HEK293 (cell line): Measurements from ENCODE around the gene NPR3.

Experiments
- CTCF ChIA-PET: fragments of 350-600 bp; formaldehyde crosslinking; extraction: SDS; loops from one replicate; lab custom pipeline; 2021; ENCODE audit warnings: antibody characterized with exemption; lab: Yijun Ruan, JAX
- POLR2A ChIA-PET: fragments of 300-600 bp; formaldehyde crosslinking; extraction: SDS; loops from one replicate; lab custom pipeline; 2020; ENCODE audit warnings: antibody characterized with exemption, inconsistent platforms; lab: Yijun Ruan, JAX
- H3K27ac ChIP-seq: fragments of 200-500 bp; sonication (Bioruptor generic); 2 replicates; pipeline ENCODE4 v1.5.1; 2014; ENCODE audit warnings: low read depth, low read length, control low read depth, inconsistent platforms; ENCODE audit errors: extremely low read depth
- H3K36me3 ChIP-seq, 2 experiments: fragments of 200-500 bp in 1 of 2; sonication (Bioruptor generic) in 1 of 2; 1 replicate in 1 of 2; 2 replicates in 1 of 2; pipeline ENCODE4 v1.5.1; 2014 to 2017; ENCODE audit warnings: inconsistent platforms in 2 of 2, low read length in 2 of 2; ENCODE audit not compliant: control insufficient read depth in 2 of 2, insufficient read depth in 1 of 2
- H3K4me1 ChIP-seq: fragments of 200-500 bp; sonication (Bioruptor generic); 2 replicates; pipeline ENCODE4 v1.5.1; 2014; ENCODE audit warnings: mild to moderate bottlenecking, low read length, inconsistent platforms; ENCODE audit not compliant: control insufficient read depth, insufficient read depth
- H3K4me3 ChIP-seq: 2 replicates; pipeline ENCODE4 v1.5.1; 2011; ENCODE audit warnings: low read depth, mild to moderate bottlenecking, control low read depth, low read length, moderate library complexity
- H3K9me3 ChIP-seq: fragments of 200-500 bp; sonication (Bioruptor generic); 2 replicates; pipeline ENCODE4 v1.5.1; 2014; ENCODE audit warnings: low read depth, low read length, inconsistent platforms; ENCODE audit not compliant: control insufficient read depth, insufficient read depth
- HOXA7 ChIP-seq: sonication (generic); formaldehyde crosslinking; IDR thresholded peaks from 2 replicates; pipeline ENCODE4 v1.8.1; 2022; ENCODE audit warnings: missing genetic modification reagents, borderline replicate concordance
- OVOL3 ChIP-seq: fragments of 450-650 bp; formaldehyde crosslinking; IDR thresholded peaks from 2 replicates; pipeline ENCODE4 v1.5.1; 2016; ENCODE audit warnings: missing biosample characterization, missing genetic modification characterization
- SP2 ChIP-seq: fragments of 450-650 bp; formaldehyde crosslinking; IDR thresholded peaks from 2 replicates; pipeline ENCODE4 v1.5.1; 2016; ENCODE audit warnings: missing biosample characterization, missing genetic modification characterization
- ZBTB17 ChIP-seq: fragments of 450-650 bp; formaldehyde crosslinking; IDR thresholded peaks from 2 replicates; pipeline ENCODE4 v1.5.1; 2016; ENCODE audit warnings: missing biosample characterization, missing genetic modification characterization
- ZBTB20 ChIP-seq: fragments of 450-650 bp; formaldehyde crosslinking; IDR thresholded peaks from 2 replicates; pipeline ENCODE4 v1.5.1; 2016; ENCODE audit warnings: missing biosample characterization, missing genetic modification characterization
- ZBTB21 ChIP-seq: fragments of 450-650 bp; formaldehyde crosslinking; IDR thresholded peaks from 2 replicates; pipeline ENCODE4 v1.5.1; 2017; ENCODE audit warnings: missing biosample characterization, missing genetic modification characterization
- ZBTB48 ChIP-seq: fragments of 450-650 bp; formaldehyde crosslinking; IDR thresholded peaks from 2 replicates; pipeline ENCODE4 v1.5.1; 2016; ENCODE audit warnings: missing biosample characterization, missing genetic modification characterization
- ZNF114 ChIP-seq: fragments of 450-650 bp; formaldehyde crosslinking; IDR thresholded peaks from 2 replicates; pipeline ENCODE4 v1.5.0; 2017; ENCODE audit warnings: missing biosample characterization, missing genetic modification characterization
- ZNF157 ChIP-seq: fragments of 450-650 bp; formaldehyde crosslinking; IDR thresholded peaks from 2 replicates; pipeline ENCODE4 v1.5.1; 2016; ENCODE audit warnings: missing biosample characterization, missing genetic modification characterization
- ZNF16 ChIP-seq: fragments of 450-650 bp; formaldehyde crosslinking; IDR thresholded peaks from 2 replicates; pipeline ENCODE4 v1.5.1; 2016; ENCODE audit warnings: low read depth, missing biosample characterization, missing genetic modification characterization
- ZNF335 ChIP-seq: fragments of 450-650 bp; formaldehyde crosslinking; conservative IDR thresholded peaks from 2 replicates; pipeline ENCODE4 v1.5.1; 2016; ENCODE audit warnings: missing biosample characterization, missing genetic modification characterization
- ZNF529 ChIP-seq: fragments of 450-650 bp; formaldehyde crosslinking; IDR thresholded peaks from 2 replicates; pipeline ENCODE4 v1.5.1; 2017; ENCODE audit warnings: missing genetic modification characterization, missing biosample characterization; ENCODE audit not compliant: insufficient replicate concordance
- ZNF558 ChIP-seq: fragments of 450-650 bp; formaldehyde crosslinking; IDR thresholded peaks from 2 replicates; pipeline ENCODE4 v1.5.1; 2016; ENCODE audit warnings: missing biosample characterization, missing genetic modification characterization
- ZNF626 ChIP-seq: fragments of 450-650 bp; sonication (Bioruptor Pico); formaldehyde crosslinking; IDR thresholded peaks from 2 replicates; pipeline ENCODE4 v1.5.1; 2018; ENCODE audit warnings: missing biosample characterization, missing genetic modification characterization, inconsistent platforms
- ZNF701 ChIP-seq: fragments of 450-650 bp; formaldehyde crosslinking; IDR thresholded peaks from 2 replicates; pipeline ENCODE4 v1.5.1; 2016; ENCODE audit warnings: missing biosample characterization, missing genetic modification characterization
- ZSCAN16 ChIP-seq: fragments of 450-650 bp; formaldehyde crosslinking; IDR thresholded peaks from 2 replicates; pipeline ENCODE4 v1.5.1; 2016; ENCODE audit warnings: missing biosample characterization, missing genetic modification characterization
- TF ChIP-seq, protein P1 (sequence below): fragments of 450-650 bp; formaldehyde crosslinking; IDR thresholded peaks from 2 replicates; pipeline ENCODE4 v1.5.1; 2017; ENCODE audit warnings: missing biosample characterization, missing genetic modification characterization
- TF ChIP-seq, protein P2 (sequence below): fragments of 450-650 bp; formaldehyde crosslinking; IDR thresholded peaks from 2 replicates; pipeline ENCODE4 v1.5.1; 2016; ENCODE audit warnings: missing biosample characterization, missing genetic modification characterization
- TF ChIP-seq, protein P3 (sequence below): fragments of 450-650 bp; formaldehyde crosslinking; IDR thresholded peaks from 2 replicates; pipeline ENCODE4 v1.5.1; 2016; ENCODE audit warnings: missing biosample characterization, missing genetic modification characterization, borderline replicate concordance
- TF ChIP-seq, protein P4 (sequence below): fragments of 450-650 bp; formaldehyde crosslinking; IDR thresholded peaks from 2 replicates; pipeline ENCODE4 v1.5.1; 2016; ENCODE audit warnings: missing biosample characterization, missing genetic modification characterization
- TF ChIP-seq, protein P5 (sequence below): fragments of 450-650 bp; formaldehyde crosslinking; conservative IDR thresholded peaks from 2 replicates; pipeline ENCODE4 v1.5.1; 2016; ENCODE audit warnings: low read depth, missing biosample characterization, missing genetic modification characterization

NPR3 gene

DNA sequence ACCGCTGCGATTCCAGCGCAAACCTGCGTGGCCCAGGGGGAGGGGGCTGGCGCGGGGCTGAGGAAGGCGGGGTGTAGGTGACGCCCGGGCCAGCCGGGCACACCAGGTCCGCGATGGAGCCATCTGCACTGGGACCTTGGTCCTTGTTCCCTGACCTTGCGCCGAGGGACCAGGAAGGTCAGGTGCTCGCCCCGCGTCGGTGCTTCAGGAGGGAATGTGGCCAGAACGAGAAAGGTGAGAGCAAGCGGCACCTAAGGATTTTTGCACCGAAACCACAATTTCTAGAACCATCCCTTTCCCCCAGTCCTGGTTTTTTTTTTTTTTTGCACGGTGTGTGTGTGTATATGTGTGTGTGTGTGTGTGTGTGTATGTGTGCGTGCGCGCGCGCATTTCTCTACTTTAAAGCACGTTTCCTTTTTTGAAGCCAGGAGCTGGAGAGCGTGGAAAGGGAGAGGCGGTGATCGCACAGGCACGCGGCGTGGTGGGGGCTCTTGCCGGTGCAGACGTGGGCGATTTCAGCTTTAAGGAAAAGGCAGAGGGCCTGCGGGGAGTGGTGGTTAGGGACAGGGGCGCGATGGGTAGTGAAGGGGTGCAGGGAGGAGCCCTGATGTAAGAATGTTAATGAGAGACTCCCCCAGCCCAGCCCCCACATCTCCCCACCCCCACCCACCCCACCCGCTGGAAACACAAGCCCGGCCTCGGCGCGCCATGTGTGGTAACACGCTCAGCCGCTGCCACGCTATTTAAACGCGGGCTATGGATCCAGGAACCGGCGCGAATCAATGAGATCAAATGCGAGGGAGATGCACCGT, at the start of gene NPR3 (continued):
- TF ChIP-seq ZBTB21 (tag by site-specific recombination): peak; percentile 39; the same call in 1 of the 2 replicates
- TF ChIP-seq, protein P1, sequence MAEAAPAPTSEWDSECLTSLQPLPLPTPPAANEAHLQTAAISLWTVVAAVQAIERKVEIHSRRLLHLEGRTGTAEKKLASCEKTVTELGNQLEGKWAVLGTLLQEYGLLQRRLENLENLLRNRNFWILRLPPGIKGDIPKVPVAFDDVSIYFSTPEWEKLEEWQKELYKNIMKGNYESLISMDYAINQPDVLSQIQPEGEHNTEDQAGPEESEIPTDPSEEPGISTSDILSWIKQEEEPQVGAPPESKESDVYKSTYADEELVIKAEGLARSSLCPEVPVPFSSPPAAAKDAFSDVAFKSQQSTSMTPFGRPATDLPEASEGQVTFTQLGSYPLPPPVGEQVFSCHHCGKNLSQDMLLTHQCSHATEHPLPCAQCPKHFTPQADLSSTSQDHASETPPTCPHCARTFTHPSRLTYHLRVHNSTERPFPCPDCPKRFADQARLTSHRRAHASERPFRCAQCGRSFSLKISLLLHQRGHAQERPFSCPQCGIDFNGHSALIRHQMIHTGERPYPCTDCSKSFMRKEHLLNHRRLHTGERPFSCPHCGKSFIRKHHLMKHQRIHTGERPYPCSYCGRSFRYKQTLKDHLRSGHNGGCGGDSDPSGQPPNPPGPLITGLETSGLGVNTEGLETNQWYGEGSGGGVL (tag by site-specific recombination): peak; percentile 33; the same call in 1 of the 2 replicates
- TF ChIP-seq ZBTB48: peak; percentile 93
- peak; percentile 29; the same call in 1 of the 2 replicates for TF ChIP-seq ZBTB20
- no peak for TF ChIP-seq ZNF529 (tag by site-specific recombination)

DNA sequence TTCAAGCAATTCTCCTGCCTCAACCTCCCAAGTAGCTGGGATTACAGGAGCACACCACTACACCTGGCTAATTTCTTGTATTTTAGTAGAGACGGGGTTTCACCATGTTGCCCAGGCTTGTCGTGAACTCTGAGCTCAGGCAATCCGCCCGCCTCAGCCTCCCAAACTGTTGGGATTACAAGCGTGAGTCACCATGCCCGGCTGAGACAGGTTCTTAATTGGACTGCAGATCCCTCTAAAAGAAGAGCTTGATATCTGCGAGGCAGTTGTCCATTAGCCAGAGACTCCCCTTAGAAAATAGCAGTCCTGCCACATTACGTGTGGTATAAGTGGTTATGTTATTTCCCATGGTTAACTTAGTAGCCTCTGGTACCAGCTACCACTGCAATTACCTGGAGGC, 46.6 kb upstream of the NPR3 start:
- Histone ChIP-seq H3K4me3 (no peak overlapping the region), H3K4me1 (no peaks in the 10 kb centered on the region), H3K27ac (no peak overlapping the region), H3K36me3 (no peaks in the 10 kb centered on the region), H3K9me3 (no peaks in the 10 kb centered on the region)
- TF ChIP-seq, protein P2, sequence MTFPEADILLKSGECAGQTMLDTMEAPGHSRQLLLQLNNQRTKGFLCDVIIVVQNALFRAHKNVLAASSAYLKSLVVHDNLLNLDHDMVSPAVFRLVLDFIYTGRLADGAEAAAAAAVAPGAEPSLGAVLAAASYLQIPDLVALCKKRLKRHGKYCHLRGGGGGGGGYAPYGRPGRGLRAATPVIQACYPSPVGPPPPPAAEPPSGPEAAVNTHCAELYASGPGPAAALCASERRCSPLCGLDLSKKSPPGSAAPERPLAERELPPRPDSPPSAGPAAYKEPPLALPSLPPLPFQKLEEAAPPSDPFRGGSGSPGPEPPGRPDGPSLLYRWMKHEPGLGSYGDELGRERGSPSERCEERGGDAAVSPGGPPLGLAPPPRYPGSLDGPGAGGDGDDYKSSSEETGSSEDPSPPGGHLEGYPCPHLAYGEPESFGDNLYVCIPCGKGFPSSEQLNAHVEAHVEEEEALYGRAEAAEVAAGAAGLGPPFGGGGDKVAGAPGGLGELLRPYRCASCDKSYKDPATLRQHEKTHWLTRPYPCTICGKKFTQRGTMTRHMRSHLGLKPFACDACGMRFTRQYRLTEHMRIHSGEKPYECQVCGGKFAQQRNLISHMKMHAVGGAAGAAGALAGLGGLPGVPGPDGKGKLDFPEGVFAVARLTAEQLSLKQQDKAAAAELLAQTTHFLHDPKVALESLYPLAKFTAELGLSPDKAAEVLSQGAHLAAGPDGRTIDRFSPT (tag by site-specific recombination): no peak
- TF ChIP-seq, protein P3, sequence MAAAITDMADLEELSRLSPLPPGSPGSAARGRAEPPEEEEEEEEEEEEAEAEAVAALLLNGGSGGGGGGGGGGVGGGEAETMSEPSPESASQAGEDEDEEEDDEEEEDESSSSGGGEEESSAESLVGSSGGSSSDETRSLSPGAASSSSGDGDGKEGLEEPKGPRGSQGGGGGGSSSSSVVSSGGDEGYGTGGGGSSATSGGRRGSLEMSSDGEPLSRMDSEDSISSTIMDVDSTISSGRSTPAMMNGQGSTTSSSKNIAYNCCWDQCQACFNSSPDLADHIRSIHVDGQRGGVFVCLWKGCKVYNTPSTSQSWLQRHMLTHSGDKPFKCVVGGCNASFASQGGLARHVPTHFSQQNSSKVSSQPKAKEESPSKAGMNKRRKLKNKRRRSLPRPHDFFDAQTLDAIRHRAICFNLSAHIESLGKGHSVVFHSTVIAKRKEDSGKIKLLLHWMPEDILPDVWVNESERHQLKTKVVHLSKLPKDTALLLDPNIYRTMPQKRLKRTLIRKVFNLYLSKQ (tag by site-specific recombination): no peak
- TF ChIP-seq ZNF114 (tag by site-specific recombination) (no peak), ZBTB17 (no peak), ZSCAN16 (tag by site-specific recombination) (no peak), ZNF335 (tag by site-specific recombination) (no peak), HOXA7 (no peak), ZNF157 (tag by site-specific recombination) (no peak), ZNF701 (no peak), OVOL3 (tag by site-specific recombination) (no peak), ZNF16 (tag by site-specific recombination) (no peak), SP2 (tag by site-specific recombination) (no peak), ZNF558 (tag by site-specific recombination) (no peak), ZNF626 (tag by site-specific recombination) (no peak)
- TF ChIP-seq, protein P4, sequence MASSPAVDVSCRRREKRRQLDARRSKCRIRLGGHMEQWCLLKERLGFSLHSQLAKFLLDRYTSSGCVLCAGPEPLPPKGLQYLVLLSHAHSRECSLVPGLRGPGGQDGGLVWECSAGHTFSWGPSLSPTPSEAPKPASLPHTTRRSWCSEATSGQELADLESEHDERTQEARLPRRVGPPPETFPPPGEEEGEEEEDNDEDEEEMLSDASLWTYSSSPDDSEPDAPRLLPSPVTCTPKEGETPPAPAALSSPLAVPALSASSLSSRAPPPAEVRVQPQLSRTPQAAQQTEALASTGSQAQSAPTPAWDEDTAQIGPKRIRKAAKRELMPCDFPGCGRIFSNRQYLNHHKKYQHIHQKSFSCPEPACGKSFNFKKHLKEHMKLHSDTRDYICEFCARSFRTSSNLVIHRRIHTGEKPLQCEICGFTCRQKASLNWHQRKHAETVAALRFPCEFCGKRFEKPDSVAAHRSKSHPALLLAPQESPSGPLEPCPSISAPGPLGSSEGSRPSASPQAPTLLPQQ (tag by site-specific recombination): no peak
- TF ChIP-seq, protein P5, sequence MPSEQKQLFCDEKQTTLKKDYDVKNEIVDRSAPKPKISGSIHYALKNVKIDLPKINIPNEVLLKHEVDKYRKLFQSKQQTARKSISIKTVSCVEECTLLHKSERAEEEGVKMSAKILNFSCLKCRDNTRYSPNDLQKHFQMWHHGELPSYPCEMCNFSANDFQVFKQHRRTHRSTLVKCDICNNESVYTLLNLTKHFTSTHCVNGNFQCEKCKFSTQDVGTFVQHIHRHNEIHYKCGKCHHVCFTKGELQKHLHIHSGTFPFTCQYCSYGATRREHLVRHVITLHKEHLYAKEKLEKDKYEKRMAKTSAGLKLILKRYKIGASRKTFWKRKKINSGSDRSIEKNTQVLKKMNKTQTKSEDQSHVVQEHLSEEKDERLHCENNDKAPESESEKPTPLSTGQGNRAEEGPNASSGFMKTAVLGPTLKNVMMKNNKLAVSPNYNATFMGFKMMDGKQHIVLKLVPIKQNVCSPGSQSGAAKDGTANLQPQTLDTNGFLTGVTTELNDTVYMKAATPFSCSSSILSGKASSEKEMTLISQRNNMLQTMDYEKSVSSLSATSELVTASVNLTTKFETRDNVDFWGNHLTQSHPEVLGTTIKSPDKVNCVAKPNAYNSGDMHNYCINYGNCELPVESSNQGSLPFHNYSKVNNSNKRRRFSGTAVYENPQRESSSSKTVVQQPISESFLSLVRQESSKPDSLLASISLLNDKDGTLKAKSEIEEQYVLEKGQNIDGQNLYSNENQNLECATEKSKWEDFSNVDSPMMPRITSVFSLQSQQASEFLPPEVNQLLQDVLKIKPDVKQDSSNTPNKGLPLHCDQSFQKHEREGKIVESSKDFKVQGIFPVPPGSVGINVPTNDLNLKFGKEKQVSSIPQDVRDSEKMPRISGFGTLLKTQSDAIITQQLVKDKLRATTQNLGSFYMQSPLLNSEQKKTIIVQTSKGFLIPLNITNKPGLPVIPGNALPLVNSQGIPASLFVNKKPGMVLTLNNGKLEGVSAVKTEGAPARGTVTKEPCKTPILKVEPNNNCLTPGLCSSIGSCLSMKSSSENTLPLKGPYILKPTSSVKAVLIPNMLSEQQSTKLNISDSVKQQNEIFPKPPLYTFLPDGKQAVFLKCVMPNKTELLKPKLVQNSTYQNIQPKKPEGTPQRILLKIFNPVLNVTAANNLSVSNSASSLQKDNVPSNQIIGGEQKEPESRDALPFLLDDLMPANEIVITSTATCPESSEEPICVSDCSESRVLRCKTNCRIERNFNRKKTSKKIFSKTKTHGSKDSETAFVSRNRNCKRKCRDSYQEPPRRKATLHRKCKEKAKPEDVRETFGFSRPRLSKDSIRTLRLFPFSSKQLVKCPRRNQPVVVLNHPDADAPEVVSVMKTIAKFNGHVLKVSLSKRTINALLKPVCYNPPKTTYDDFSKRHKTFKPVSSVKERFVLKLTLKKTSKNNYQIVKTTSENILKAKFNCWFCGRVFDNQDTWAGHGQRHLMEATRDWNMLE (tag by site-specific recombination): no peak
- CTCF ChIA-PET: interaction anchor here (0.6 kb wide), 1 partner anchor 686 kb away, joined by 4 read pairs; no protein-coding TSS in a partner anchor
- POLR2A ChIA-PET: no interaction called here
